GM19468 (cell line): ENCODE data around the gene MCM9.
A peak's percentile ranks its signal among the peaks of the same experiment; 100 is the strongest.

Experiments used
- ATAC-seq: cut with Tn5 transposase; IDR thresholded peaks from one replicate; pipeline ENCODE4 v1.9.1; 2021; ENCODE audit warnings: mild to moderate bottlenecking, moderate library complexity, moderate number of reproducible peaks; ENCODE audit not compliant: unreplicated experiment; ENCODE audit errors: extremely low read depth

Gene MCM9

DNA sequence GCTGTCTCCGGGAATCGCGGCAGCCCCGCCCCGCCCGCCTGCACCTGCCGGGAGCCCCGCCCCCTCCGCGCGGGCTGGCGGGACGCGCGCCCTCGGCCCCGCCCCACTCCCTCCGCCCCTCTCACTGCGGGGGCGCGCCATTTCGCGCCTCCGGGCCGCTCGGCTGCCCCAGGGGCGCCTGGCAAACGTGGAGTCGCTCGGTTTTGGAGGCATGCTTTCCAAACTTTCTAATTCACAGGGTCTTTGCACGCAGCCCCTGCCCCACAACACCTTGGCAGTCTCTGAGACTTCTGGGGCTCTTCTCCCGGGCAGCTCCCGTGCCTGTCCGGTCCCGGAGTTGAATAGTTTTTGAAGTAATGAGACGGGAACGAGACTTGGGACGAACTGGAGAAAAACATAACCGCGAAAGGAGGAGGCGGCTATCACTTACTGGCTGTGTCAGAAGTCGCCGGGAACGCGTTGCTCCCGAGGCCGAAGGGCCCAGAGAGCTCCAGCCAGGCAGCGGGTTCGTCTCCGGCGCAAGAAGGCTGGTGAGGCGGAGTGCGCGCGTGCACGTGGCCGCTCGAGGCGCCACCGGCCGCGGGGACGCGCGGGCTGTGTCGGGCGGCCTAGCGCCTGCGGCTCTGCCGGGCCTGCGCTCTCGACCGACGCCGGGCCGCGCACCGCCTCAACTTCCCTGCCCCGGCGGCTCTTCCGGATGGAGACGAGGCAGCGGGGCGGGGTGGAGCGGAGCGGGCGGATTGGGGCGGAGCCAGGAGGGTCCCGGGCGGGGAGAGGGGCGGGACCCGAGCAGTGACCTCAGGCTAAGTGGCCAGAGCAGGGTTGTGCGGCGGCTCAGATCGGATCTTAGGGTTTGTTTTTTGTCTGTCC is at the start of gene MCM9:
Gene MCM9, minus strand, starts transcription at position 699 of the 870 bp plus-strand sequence. CDS start 3,436 bp downstream, outside the sequence.
- ATAC-seq: peak; percentile 95

DNA sequence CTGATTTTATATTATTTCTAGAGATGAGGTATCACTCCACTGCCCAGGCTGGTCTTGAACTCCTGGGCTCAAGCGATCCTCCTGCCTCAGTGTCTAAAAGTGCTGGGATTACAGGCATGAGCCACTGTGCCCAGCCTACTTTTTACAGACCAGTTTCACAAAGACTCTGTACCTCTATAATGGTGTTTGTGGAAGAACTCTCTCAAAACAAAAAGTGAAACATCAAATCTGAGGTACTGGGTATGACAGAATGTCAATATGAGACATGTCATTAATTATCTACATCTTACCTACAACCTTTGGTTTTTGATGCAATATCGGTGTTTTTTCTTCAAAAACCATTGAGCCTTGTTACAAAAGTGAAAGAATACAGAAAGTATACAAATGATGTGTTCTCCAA is 49.4 kb upstream of the MCM9 start:
- ATAC-seq: no peak

DNA sequence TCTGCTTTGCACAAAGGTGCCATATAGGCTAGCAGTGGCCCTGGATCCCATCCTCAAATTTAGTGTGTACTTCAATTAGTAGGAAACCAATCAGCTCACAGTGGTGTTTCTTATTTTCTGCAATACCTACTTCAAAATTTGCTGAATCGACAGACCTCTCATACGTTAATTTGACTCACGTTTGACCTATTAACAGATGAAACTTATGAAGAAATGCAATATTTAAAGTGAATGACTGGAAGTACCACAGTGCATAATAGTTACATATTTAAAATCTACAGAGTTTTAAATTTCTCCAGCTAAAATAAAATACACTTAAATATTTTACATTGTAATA is 47.6 kb upstream of the MCM9 start:
- no peak for ATAC-seq

DNA sequence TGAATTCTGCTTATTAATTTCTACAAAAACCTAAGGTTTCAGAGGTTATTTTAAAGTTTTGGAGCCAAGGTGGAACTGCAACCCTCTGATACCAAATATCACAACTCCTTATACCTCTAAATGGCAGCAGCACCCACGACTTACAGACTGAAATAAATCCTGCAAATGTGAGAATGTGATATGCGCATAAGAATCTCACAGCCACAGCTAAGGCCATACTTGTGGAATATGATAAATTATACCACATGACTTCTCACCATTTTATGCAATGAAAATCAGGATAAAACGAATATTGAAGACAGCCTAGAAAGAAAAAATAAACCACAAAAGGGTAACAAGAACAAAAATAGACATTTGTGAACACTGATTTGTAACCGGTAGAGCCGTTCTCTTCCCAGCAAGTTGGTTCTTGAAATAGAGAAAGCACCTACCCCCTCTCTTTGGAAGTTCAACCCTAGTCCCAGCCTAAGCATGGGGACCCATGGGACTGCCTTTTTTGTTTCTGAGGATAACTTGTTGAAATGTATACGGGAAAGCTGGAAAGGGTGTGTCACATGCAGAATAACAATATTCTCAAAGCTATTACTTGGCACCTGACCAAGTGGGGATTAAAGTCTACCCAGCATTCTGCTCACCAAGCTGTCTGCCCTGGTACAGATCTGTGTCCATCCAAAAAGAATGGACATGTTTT is 47.1 kb upstream of the MCM9 start:
- ATAC-seq: no peak

DNA sequence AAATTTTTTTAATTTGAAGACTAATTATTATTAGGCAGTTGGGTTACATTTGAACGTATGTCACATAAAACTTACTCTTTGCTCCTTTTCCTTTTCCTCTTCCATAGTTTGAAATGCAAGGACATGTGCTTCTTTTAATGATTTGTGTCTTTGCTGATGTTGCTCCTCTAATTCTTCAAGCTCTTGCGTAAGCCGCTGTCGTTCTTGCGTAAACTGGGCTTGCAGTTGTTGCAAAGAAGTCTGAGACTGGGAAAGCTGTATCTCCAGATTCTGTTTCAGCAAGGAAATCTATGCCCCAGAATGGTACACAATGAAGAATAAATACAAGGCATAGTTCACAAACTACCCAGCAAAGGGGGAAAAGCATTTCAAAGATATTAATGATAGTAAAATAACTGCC is 45.1 kb upstream of the MCM9 start:
- no peak for ATAC-seq

DNA sequence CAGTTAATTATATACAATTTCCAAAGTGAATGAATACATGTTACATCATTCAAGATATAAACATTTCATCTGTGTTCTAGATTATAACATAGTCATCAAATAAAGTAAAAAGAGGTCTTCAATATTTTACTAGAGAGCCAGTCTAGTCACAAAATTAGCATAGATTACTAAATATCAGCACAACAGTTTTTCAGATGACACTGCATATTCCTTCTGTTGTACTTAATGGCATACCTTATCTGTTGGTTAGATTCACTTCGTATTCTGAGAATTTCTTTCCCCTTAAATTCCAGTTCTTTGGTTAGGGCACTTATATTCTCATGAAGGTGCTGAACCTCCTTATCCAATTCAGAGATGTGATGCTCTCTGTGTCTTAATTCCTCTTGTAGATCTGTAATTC is 39.8 kb upstream of the MCM9 start:
- no peak for ATAC-seq

DNA sequence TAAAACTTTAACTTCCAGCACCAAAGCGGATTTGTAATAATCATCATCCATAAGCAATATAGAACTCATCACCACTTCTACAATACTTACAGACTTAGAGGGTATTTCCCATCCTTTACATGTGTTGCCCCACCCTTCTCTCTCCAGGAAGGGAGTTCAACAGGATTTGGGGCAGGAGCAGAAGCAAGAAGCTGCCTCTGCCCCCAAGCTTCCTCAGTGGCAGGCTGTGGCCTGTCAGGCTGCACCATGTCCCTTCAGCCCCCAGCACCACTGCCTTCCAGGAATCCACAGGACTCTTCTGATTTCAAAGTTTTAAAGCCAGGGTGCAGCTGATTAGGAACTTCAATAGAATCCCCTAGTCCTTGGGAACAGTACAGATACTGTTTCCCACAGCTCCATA is 36.7 kb upstream of the MCM9 start:
- no peak for ATAC-seq

DNA sequence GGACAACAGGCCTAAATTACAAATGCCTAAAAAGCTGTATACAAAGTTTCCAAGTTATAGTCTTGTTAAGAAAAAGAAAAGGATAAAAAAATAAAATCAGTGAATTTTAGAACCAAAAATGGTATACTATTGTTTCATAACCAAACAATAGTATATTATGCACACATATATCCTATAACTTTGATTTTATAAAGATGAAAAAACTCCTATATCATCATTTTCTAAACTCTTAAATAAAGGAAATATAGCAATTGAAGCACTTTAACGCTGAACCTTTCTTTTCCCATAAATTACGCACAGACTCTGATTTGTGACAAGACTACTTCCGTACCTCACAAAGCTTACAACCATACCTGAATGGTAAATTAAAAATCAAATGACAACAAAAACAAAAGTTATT is 35.9 kb upstream of the MCM9 start:
- ATAC-seq: no peak

DNA sequence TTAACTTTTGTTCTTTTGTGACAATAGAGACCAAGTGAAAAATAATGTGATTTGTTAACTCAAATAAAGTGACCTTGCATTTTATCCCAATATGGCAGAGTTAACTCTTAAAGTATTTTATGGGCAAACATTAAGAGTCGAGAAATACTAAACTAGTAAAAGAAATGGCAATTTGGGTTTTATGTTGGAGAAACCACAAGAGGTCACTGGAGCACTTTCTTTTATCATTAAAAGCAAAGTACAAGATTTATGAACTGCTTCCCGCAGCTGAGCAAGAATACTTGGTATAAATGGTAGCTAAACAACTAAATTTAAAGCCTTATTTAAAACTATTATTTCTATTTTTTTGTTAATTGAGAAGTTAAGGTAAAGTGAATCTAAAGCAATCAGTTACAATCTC is 33.5 kb upstream of the MCM9 start:
- ATAC-seq: no peak

DNA sequence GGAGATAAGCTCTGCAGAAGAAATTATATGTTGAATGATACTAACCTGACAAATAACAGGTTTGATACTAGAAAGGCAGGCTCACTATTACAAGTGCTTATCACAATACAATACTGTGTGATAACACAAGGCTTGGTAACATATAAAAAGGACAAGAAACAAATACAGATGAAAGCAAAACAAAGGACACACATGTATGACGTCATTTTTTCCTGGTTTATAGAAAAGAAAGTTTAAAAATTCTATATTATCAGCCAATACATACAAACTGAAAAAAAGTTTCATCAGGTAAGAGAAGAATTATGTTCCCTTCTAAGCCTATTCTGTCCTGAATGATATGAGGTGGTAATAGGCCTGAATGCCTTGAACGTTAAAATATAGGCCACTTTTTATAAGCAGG is 32.3 kb upstream of the MCM9 start:
- no peak for ATAC-seq

DNA sequence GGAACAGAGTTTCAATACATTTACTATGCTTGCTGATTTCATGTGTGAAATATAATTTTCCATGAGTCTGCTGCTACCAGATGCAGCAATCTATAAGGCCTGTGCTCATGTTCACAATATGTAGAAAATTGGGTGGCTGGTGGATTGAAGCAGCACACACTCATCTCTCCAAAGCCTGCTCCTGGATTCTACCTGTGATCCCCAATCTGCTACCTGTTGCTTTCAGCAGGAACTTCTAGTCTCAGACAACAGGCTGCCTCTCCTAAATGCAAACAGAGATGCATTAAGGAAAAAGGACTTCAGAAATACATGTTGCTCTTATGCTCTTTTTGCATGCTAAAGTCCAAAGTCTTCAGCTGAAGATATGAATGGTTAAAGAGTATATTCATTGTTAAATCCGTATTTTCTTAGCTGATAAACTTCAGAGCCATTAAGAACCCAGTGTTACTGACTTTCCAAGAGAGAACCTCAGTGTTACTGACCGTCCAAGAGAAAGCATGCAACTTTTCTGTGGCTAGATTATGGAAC is 30.9 kb upstream of the MCM9 start:
- no peak for ATAC-seq

DNA sequence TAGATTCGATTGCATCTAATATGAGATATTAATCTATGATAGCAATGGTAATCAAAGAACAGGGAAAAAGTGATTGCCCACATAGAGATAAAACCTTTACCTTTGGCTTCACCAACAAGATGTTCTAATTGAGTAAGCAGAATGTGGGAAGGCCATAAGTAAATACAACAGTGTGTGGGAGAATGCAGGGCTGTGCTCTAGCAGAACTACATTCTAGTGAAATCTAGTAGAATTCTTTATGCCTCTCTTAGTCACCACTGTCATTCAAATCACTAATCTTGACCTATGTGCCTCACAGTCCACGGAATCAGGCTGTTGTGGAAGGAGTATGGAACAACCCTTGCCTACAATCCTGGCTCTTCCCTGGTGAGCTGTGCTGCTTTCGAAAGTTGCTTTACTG is 30.4 kb upstream of the MCM9 start:
- no peak for ATAC-seq

DNA sequence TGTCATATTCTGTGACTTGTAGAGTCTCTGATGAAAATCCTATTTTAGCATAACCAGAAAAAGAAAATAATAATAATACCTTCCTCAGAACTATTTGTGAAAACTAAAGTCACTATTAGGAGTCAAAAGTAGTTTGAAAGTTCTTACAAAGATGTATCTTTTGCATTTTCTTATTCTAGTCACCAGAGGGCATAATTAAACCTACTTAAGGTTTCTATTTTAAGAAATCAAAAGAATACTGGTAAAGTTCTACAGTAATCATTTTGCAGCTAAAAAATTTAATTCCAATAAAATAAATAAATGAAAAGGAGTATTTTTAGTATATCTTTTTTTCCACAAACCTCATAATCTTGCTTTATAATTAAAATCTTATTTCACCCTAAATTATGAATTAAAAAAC is 28.0 kb upstream of the MCM9 start:
- no peak for ATAC-seq

DNA sequence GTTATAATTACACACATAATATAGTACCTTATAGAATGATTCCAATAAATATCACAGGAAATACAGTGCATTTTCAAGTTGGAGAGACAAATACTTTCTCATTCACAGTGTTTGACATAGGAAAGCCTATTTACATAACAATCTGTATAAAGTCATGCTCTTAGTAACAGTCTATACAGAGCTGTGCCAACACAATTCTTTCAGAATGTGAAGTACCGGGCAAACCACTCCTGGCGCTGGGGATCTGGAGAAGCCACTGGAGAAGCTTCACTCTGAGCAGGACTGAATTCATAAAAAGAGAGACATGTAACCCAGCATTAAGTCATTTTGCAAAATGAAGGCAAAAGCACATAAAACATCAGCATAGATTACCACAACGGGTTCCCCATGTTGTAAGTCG is 24.9 kb upstream of the MCM9 start:
- ATAC-seq: no peak

DNA sequence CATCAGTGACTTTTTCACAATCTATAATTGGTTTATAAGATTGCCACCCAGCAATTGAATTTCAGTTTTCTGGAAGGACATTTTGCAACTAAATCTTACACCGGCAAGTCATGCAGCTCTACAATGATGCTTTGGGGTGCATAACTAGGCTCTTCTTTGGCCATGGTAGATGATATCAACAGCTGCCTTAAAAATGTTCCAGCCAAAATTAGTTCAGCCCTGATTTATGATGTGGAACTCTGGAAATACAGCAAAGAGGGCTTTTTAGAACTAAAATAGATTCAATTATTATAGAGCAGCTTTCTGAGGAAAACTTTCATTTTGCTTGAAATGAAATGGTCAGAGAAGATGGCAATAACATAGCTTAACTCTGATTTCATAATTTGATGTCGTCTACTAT is 18.4 kb upstream of the MCM9 start:
- ATAC-seq: no peak

DNA sequence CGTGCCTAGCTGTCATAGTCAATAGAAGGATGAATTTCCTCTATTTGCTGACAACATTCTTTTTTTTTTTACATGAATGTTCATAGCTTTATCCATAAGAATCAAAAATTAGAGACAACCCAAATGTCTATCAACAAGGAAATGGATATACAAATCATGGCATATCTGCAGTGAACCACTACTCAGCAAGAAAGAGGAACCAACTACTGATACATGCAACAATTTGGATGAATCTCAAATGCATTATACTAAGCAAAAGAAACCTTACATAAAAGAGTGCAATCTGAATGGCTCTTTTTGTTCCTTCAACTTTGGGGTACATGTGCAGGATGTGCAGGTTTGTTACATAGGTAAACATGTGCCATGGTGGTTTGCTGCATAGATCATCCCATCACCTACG is 17.7 kb upstream of the MCM9 start:
- no peak for ATAC-seq

DNA sequence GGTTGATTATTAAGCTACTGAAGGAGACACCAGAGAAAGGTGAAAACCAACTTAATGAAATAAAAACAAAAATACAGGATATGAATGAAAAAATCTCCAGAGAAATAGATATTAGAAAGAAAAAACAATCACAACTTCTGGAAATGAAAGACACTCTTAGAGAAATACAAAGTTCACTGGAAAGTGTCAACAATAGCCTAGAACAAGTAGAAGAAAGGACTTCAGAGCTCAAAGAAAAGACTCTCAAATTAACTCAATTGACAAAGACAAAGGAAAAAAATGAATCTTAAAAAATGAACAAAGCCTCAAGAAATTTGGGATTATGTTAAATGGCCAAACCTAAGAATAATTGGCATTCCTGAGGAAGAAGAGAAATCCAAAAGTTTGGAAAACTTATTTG is 10.3 kb upstream of the MCM9 start:
- no peak for ATAC-seq

DNA sequence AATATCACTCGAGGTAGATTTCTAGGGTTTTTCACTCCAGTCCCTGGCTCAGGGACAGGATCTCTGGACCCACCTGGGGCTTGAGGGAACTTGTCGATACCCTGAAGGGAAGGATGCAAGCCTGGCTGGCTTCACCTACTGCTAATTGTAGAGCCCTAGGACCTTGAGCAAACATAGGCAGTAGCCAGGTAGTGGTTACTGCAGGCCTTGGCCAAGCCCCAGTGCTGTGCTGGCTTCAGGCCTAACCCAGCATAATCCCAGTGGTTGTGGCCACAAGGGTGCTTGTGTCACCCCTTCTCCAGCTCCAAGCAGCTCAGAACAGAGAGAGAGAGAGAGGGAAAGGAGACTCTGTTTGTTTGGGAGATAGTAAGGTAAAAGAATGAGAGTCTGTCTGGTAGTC is 5.8 kb upstream of the MCM9 start:
- ATAC-seq: no peak

DNA sequence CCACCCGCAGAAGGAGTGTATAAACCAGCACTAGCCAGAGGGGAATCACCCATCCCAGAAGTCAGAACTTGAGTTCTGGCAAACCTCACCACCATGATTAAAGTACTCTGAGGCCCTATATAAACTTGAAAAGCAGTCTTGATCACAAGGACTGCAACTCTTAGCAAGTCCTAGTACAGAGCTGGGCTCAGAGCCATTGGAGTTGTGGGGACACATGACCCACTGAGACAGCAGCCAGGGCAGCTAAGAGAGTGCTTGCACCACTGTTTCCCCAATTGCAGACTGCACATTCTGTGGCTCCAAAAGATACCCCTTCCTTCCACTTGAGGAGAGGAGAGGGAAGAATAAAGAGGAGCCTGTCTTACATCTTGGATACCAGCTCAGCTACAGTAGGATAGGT is 4.7 kb upstream of the MCM9 start:
- ATAC-seq: no peak

DNA sequence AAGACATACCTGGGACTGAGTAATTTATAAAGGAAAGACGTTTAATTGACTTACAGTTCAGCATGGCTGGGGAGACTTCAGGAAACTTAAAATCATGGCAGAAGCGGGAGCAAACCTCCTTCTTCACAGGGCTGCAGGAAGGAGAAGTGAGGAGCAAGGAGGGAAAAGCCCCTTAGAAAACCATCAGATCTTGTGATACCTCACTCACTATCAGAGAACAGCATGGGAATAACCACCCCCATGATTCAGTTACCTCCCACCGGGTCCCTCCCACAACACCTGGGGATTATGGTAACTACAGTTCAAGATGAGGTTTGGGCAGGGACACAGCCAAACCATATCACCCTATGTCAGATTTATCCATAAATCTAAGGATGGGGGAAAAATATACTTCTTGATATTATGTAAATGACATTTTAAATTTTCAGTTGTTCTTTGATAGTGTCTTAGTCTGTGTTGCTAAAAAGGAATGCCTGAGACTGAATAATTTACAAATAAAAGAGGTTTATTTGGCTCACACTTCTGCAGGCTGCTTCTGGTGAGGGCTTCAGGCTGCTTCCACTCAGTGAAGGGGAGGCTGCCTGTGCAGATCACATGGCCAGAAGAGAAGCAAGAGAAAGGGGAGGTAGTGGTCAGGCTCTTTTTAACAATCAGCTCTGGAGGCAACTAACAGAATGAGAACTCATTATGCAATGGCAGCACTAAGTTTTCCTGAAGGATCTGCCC is 1.2 kb upstream of the MCM9 start:
- ATAC-seq: no peak

DNA sequence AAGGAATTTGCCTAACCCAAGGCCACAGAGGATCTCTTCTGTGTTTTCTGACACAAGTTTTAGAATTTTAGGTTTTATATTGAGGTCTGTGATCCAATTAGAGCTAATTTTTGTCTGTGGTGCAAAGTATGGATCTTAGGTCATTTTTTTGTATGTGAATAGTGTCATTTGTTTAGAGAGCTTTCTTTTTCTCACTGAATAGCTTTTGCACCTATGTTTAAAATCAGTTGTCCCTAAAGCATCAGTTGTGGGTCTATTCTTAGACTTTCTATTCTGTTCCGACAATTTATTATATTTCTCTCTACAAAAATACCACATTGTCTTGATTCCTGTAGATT is 341 bp upstream of the MCM9 start:
- peak; percentile 1 for ATAC-seq
